ENCODE results near the gene NISCH.

GRCh38 chr3:52483577-52484381 lies 28.4 kb downstream of the NISCH start:
- TF ChIP-seq, protein P1, sequence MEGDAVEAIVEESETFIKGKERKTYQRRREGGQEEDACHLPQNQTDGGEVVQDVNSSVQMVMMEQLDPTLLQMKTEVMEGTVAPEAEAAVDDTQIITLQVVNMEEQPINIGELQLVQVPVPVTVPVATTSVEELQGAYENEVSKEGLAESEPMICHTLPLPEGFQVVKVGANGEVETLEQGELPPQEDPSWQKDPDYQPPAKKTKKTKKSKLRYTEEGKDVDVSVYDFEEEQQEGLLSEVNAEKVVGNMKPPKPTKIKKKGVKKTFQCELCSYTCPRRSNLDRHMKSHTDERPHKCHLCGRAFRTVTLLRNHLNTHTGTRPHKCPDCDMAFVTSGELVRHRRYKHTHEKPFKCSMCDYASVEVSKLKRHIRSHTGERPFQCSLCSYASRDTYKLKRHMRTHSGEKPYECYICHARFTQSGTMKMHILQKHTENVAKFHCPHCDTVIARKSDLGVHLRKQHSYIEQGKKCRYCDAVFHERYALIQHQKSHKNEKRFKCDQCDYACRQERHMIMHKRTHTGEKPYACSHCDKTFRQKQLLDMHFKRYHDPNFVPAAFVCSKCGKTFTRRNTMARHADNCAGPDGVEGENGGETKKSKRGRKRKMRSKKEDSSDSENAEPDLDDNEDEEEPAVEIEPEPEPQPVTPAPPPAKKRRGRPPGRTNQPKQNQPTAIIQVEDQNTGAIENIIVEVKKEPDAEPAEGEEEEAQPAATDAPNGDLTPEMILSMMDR (IDR thresholded peaks at IDR 0.05): no peak
- TF ChIP-seq FOXJ3 (CRISPR knock-in tag; IDR thresholded peaks at IDR 0.05; ENCODE audit: borderline replicate concordance): no peak
- no peak for TF ChIP-seq SP1 (CRISPR knock-in tag; conservative IDR thresholded peaks at IDR 0.05)
- TF ChIP-seq GABPB1 (CRISPR knock-in tag; IDR thresholded peaks at IDR 0.05): no peak
- no peak for TF ChIP-seq USF2 (CRISPR knock-in tag; IDR thresholded peaks at IDR 0.05)
- no peak for TF ChIP-seq FOXP1 (CRISPR knock-in tag; IDR thresholded peaks at IDR 0.05; ENCODE audit: borderline replicate concordance)
- no peak for TF ChIP-seq ZNF263 (CRISPR knock-in tag; IDR thresholded peaks at IDR 0.05; ENCODE audit: low read depth)
- TF ChIP-seq CREM (CRISPR knock-in tag; IDR thresholded peaks at IDR 0.05): no peak
- no peak for TF ChIP-seq TCF7 (CRISPR knock-in tag; IDR thresholded peaks at IDR 0.05; ENCODE audit: low read depth)
- TF ChIP-seq JUN (CRISPR knock-in tag; IDR thresholded peaks at IDR 0.05): no peak
- TF ChIP-seq, protein P2, sequence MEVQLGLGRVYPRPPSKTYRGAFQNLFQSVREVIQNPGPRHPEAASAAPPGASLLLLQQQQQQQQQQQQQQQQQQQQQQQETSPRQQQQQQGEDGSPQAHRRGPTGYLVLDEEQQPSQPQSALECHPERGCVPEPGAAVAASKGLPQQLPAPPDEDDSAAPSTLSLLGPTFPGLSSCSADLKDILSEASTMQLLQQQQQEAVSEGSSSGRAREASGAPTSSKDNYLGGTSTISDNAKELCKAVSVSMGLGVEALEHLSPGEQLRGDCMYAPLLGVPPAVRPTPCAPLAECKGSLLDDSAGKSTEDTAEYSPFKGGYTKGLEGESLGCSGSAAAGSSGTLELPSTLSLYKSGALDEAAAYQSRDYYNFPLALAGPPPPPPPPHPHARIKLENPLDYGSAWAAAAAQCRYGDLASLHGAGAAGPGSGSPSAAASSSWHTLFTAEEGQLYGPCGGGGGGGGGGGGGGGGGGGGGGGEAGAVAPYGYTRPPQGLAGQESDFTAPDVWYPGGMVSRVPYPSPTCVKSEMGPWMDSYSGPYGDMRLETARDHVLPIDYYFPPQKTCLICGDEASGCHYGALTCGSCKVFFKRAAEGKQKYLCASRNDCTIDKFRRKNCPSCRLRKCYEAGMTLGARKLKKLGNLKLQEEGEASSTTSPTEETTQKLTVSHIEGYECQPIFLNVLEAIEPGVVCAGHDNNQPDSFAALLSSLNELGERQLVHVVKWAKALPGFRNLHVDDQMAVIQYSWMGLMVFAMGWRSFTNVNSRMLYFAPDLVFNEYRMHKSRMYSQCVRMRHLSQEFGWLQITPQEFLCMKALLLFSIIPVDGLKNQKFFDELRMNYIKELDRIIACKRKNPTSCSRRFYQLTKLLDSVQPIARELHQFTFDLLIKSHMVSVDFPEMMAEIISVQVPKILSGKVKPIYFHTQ (CRISPR knock-in tag; IDR thresholded peaks at IDR 0.05): no peak
- TF ChIP-seq ZNF138 (CRISPR knock-in tag; conservative IDR thresholded peaks at IDR 0.05): no peak
